H7 (cell line): ENCODE results near the gene ASAP2. TPM values are rescaled to one million over a fixed set of nuclear protein-coding genes. Genes with fewer than 3 reads are reported as not detected.

Experiments
- DNase-seq: peaks from one replicate; pipeline ENCODE4 v3.0.0; 2012
- H3K27me3 ChIP-seq: 2 replicates; pipeline ENCODE4 v1.6.0; 2011; ENCODE audit warnings: mild to moderate bottlenecking, low read length; ENCODE audit not compliant: control insufficient read depth, insufficient read depth
- H3K36me3 ChIP-seq: replicated peaks from 2 replicates; pipeline ENCODE4 v1.5.1; 2011; ENCODE audit warnings: low read length; ENCODE audit not compliant: control insufficient read depth, insufficient read depth
- H3K4me3 ChIP-seq: 2 replicates; pipeline ENCODE4 v1.5.1; 2011; ENCODE audit warnings: low read depth, mild to moderate bottlenecking, control low read depth, low read length, moderate library complexity; ENCODE audit not compliant: insufficient read depth
- total RNA-seq: library from RNA; depleted of rRNA; stranded (reverse); fragments of >200 nt; shearing (Covaris generic); gene quantifications from 2 replicates; pipeline ENCODE4 v1.2.3, GENCODE V29; 2014

ASAP2 gene
- total RNA-seq, 1 experiment from 2014 or later, result 5.2 TPM

DNA sequence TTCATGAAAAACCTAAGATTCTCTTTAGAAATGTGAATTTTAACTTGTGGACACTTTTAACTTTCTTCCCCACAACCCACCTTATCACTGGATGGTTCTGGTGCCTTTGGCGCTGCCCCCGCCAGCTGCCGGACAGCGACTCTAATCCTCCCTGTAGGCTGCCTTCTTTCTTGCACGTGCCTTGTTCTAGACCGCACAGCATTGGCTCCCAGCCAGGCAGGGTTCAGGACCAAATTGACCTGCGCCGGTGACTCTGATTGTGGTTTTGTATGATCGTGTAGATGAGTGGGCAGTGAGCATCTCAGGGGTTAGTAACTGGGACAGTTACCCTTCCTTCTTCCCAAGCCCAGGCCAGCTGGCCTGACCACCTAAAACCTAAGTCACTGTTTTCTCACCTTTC is 106.8 kb downstream of the ASAP2 start:
- Histone ChIP-seq H3K36me3 (no peaks in the 10 kb centered on the region; the same call in 1 of the 2 replicates), H3K4me3 (no peak overlapping the region), H3K27me3 (no peaks in the 10 kb centered on the region)
- DNase-seq, result no peak

DNA sequence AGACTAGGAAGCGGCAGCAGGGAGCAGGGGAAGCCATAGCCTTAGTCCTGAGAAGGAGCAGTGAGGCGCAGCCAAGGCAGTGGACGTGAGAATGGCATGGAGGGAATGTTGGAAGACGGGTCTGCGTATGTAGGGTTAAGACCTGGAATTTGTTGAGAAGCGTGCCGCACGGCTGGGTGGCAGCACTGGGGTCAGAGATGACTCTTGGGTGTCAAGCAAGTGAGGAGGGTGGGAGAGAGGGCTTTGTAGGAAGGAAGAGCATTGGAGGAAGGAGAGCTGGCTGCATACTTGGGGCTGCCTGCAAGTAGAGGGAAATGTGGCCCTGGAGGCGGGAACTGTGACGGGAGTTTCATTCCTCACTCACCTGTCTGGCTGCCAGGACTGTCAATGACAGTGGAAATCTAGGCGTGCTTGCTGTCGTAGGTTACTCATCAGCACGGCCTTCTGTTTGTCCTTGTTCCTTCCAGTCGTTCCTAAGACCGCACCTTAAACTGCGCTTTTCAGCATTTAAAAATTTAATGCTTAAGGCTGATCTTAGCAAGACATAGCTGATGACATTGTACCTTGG is 108.8 kb downstream of the ASAP2 start:
- H3K27me3 ChIP-seq, result no peaks in the 10 kb centered on the region
- H3K36me3 ChIP-seq, result no peaks in the 10 kb centered on the region; the same call in 1 of the 2 replicates
- no peak overlapping the region for H3K4me3 ChIP-seq
- peak; percentile 53 for DNase-seq

DNA sequence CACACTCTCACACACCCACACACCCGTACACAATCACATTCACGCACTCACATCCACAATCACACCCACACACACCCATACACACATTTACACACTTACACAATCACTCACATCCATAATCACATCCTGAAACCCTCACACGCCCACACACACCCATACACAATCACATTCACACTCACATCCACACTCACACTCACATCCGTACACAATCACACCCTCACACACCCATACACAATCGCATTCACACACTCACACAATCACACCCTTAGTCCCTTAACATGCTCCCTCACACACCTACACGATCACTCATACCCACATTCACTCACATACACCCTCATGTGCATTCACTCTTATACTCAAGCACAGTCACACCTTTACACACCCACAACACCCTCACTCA is 110.9 kb downstream of the ASAP2 start:
- Histone ChIP-seq H3K27me3 (no peaks in the 10 kb centered on the region), H3K36me3 (no peaks in the 10 kb centered on the region; the same call in 1 of the 2 replicates), H3K4me3 (no peak overlapping the region)
- no peak for DNase-seq

DNA sequence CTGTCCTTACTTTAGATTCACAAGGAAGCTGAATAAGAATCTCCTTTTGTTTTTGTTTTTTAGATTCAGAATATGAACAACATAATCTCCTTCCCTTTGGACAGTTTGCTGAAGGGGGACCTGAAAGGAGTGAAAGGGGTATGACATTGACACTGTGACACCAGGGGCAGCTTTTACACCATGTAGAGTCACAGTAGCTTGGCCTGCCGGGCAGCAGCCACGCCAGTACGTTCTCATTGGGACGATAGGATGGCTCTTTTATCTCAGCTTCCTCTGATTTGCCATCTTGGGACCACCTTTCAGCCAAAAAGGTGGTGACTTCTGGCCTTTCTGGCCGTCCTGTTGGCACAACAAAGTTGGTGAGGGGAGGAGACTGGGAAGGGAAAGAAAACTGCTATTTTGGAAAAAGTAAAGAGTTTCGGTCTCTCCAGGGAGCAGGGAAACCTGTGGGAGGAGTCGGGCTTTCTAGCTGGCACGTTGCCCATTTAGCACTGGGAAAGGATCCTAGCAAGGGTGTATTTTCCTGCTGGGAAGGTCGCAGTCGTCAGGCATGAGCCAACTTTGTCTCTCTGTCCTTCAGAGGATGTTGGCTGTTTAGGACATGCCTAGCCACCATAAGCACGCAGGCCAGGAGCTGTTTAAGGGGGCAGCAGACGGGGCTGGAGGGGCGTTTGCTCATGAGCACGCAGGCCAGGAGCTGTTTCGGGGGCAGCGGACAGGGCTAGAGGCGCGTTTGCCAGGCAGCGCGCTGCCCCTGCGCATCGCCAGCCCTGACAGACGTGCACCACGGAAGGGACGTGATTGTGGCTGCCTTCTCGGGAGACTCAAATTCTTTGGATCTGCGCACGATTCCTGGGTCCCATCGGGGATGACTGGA is 112.1 kb downstream of the ASAP2 start:
- no peak overlapping the region for H3K4me3 ChIP-seq
- no peaks in the 10 kb centered on the region; the same call in 1 of the 2 replicates for H3K36me3 ChIP-seq
- DNase-seq, result no peak
- H3K27me3 ChIP-seq, result no peaks in the 10 kb centered on the region

DNA sequence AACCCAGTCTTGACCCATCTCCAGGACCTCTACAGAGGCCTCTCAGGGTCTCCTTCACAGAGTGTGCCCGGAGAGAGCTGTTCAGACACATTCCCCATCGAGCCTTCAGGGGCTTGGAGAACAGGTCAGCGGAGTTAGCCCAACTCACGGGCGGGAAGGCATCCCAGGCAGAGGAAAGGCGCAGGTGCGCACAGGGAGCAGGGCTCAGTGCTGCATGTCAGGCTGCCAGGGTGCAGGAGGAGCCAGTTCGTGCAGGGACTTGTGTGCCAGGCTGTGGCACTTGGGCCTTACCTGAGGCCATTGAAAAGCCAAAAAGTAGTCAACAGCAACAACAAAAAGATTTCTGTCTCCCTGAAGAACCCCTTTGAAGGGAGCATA is 112.7 kb downstream of the ASAP2 start:
- Histone ChIP-seq H3K27me3 (no peaks in the 10 kb centered on the region), H3K4me3 (no peak overlapping the region), H3K36me3 (no peaks in the 10 kb centered on the region; the same call in 1 of the 2 replicates)
- DNase-seq, result no peak

DNA sequence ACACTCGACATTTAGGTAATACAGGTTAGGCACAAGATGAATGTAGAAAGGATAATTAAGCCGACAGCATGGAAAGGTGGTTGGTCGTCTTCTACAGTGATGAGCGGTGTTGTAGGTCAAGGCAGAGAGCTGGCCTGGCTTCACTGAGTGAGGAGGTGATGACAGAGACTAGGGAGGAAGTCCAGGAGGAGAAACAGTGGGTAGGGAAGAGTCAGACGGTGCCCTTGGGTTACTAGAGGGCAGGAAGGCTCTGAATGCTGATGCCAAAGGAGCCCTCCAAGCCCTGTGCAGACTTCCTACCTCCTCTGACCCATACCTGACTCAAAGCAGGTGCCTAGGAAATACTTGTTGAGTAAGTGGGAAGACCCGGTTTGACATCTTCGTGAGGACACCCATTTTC is 116.0 kb downstream of the ASAP2 start:
- no peaks in the 10 kb centered on the region; the same call in 1 of the 2 replicates for H3K36me3 ChIP-seq
- no peak overlapping the region for H3K4me3 ChIP-seq
- no peaks in the 10 kb centered on the region for H3K27me3 ChIP-seq
- no peak for DNase-seq

DNA sequence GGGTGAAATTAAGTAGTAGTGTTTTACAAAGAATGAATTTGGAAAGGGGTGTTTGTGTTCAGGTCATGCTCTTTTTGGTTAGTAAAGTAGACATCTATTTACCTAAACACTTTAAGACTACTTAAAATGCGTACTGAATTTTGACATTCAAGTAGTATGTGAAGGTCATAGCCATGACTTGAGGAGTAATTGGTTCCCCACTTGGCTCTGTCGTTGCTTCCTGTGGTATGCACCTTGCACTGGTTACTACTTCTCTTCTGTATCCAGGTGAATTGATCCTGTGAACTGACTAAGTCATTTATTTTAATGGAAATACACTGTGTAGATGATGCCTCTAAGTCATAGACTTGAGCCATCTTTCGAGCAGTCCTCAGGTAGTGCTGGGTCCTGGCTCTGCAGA is 118.8 kb downstream of the ASAP2 start:
- peaks cover 3% of the 10 kb centered on the region; the same call in 1 of the 2 replicates for H3K36me3 ChIP-seq
- no peak for DNase-seq

DNA sequence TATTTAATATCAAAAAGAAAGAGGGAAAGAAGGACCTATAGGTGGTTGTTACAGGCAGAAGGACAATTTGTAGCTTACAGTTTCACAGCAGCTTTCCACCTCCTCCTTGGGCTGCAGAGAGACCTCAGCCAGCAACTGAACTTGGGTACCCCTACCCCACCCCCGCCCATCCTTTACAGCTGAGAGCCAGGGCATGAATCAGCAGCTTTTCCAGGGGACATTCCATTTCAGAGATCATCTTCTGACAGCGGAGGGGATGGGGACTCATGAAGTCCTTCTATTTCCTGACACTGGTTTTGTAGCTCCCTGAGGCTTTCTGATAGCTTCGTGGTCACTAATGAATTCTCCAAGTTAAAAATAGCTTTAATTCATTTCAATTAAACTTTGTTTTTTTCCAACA is 120.4 kb downstream of the ASAP2 start:
- H3K4me3 ChIP-seq, result no peak overlapping the region
- peaks cover 3% of the 10 kb centered on the region; the same call in 1 of the 2 replicates for H3K36me3 ChIP-seq
- H3K27me3 ChIP-seq, result no peaks in the 10 kb centered on the region
- peak; percentile 73 for DNase-seq

More for the DNA sequence above, 118.8 kb downstream of the ASAP2 start:
- Histone ChIP-seq H3K27me3 (no peaks in the 10 kb centered on the region), H3K4me3 (no peak overlapping the region)

DNA sequence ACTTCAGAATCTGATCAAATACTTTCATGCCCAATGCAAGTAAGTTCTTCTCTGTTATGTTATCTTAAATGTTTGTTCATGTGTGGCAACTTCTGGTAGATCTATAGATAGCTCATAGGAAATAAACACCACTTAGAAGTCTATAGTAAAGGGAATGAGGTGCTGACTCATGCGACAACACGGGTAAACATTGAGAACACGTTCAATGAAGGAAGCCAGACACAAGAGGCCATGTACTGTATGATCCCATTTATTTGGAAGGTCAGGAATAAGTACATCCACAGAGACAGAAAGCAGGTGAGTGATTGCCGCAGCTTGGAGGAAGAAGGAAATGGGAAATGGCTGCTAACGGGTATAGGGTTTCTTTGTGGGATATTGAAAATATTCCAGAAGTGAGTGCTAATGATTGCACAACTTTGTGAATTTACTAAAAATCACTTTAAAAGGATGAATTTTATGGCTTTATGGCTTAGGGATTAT is 121.3 kb downstream of the ASAP2 start:
- no peak for DNase-seq
- Histone ChIP-seq H3K27me3 (no peaks in the 10 kb centered on the region), H3K36me3 (peaks cover 3% of the 10 kb centered on the region; the same call in 1 of the 2 replicates), H3K4me3 (no peak overlapping the region)

DNA sequence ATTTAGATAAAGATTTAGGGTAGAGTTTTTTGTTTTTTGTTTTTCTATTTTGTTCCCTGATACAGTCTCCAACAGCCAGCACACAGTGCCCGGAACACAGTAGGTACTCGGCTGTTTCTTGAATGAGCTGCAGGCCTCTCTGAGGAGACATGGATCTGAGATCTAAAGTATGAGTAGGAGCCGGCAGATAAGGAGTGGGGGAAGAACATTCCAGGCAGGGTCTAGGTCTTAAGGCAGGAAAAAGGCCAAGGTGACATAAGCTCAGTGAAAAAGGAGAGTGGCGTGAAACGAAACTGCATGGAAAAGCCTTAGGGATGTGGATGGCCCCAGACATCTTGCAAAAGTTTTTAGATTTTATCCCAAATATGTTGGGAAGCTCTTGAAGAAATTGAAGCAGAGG is 122.3 kb downstream of the ASAP2 start:
- no peak for DNase-seq
- Histone ChIP-seq H3K36me3 (peaks cover 3% of the 10 kb centered on the region; the same call in 1 of the 2 replicates), H3K4me3 (no peak overlapping the region), H3K27me3 (no peaks in the 10 kb centered on the region)

DNA sequence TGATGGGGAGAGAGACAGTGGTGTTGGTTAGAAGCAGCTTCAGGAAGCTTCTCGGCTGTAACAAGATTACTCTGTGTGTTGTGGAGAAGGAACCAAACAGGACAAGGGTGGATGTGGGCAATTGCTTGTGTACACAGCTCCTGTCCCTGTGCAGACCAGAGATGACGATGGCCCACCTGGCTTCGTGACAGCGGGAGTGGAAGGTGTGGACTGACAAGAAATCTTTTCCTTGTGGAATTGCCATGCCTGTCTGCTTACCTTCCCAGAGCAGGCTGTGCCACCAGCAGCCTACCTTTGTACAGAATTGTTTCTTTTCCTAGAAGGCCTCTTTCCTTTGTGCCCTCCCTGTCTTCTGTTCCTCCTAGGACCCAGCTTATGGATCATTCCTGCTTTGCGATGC is 122.9 kb downstream of the ASAP2 start:
- Histone ChIP-seq H3K36me3 (peaks cover 3% of the 10 kb centered on the region; the same call in 1 of the 2 replicates), H3K4me3 (no peak overlapping the region), H3K27me3 (no peaks in the 10 kb centered on the region)
- no peak for DNase-seq

DNA sequence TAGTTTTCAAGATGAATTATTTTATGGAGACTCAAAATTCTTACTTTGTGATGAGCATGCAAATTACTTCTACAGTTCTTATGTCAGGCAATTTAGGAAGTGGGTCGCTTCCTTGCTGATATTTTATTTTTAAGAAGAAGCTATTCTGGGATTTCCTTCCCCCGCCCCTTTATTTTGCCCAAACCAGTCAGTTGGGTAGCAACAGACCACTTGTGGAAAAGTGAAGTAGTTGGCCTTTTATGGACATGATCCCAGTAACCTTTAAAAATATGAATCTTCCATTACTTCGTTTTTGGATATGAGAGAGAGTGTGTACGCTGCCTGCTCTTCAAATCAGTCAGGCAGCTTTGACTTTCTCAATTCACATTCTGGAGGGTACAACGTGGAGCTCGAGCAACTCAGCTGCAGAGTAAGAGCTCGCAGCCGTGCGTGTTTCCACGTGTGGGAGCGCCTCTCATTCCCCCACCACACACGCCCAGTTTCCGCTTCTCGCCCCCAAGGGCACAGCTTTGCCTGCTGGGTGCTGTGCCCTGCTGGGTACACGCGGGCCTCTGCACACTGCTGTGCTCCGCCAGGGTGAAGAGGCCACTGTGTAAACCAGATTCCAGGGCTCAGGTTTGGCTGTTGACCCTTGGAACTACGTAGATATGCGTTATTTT is 124.1 kb downstream of the ASAP2 start:
- H3K4me3 ChIP-seq, result no peak overlapping the region
- no peak for DNase-seq
- no peaks in the 10 kb centered on the region for H3K27me3 ChIP-seq
- H3K36me3 ChIP-seq, result peaks cover 3% of the 10 kb centered on the region; the same call in 1 of the 2 replicates

DNA sequence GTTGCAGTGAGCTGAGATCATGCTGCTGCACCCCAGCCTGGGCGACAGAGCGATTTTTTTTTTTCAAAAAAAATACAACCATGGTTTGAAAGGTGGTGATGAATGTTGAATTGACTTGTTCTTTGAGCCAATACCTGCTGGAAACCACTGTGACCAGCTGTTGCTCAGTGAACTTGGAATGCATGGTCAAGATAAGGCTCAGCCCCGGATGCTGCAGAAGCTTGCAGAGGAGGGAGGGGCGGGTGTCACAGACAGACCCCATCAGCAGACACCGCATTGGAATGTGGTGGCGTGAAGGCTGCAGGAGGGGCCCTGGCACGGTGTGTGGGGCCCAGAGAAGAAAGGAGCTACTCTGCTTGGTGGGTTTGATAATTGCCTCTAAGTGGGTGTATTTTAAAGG is 125.1 kb downstream of the ASAP2 start:
- DNase-seq, result peak; percentile 46

DNA sequence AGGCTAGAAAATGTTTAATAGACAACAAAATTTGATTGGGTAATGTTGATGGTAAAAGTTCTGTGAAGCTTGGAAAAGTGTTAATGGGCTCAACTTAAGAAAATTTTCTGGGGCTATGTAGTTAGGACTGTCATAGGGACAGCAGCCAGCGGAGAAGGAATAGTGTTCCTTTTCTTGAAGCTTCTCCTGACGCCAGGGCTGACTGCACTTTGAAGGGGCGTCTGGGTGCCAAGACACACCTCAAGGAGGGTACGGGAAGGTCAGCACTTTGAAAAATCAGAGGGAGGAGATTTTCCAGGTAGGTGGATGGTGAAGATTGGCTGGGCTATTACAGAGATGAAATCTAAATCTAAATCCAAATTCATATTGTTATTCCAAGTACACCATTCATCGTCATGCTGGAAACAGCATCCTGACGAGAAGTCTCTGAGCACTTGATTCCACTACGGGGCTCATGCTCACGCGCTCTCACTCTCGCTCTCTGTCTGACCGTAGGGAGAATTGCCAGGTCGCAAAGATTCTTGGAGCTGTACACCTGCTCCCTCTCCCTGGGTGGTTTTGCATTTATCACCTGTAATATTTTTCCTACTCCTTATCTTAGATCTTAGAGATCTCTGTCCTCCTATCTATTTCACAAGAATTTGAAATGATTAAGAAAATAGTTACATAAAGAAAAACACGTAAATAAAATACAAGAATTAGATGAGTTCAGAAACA is 125.7 kb downstream of the ASAP2 start:
- DNase-seq, result no peak
- H3K36me3 ChIP-seq, result peaks cover 3% of the 10 kb centered on the region; the same call in 1 of the 2 replicates
- no peak overlapping the region for H3K4me3 ChIP-seq
- no peaks in the 10 kb centered on the region for H3K27me3 ChIP-seq

More for the DNA sequence above, 125.1 kb downstream of the ASAP2 start:
- Histone ChIP-seq H3K27me3 (no peaks in the 10 kb centered on the region), H3K4me3 (no peak overlapping the region), H3K36me3 (peaks cover 3% of the 10 kb centered on the region; the same call in 1 of the 2 replicates)
